CD4-positive, alpha-beta T cell (primary cell): ENCODE measurements around the gene A3GALT2. TPM values are rescaled to one million over a fixed set of nuclear protein-coding genes. Genes with fewer than 3 reads are reported as not detected.
"Not testable (repeated sequence)": the region's sequence is repeated elsewhere in the genome, so short reads cannot be mapped to it uniquely, and the experiment has no call there.

Experiments
- ATAC-seq: fragments of 200-7000 bp; cut with Tn5 transposase; one replicate; pipeline ENCODE4 v1.10.0; 2022; ENCODE audit warnings: mild to moderate bottlenecking; ENCODE audit not compliant: poor library complexity
- CTCF ChIA-PET: fragments of 350-600 bp; sonication (Branson Sonifier 250); formaldehyde crosslinking; loops from one replicate; lab custom pipeline; 2021; ENCODE audit warnings: antibody characterized with exemption, inconsistent platforms; lab: Charles Lee
- POLR2A ChIA-PET: fragments of 350-600 bp; sonication (Branson Sonifier 250); formaldehyde crosslinking; loops from one replicate; lab custom pipeline; 2021; ENCODE audit warnings: antibody characterized with exemption, inconsistent platforms; lab: Charles Lee
- DNase-seq, 14 experiments: peaks; one replicate each; pipeline ENCODE4 v3.0.0-alpha.2; 2013 to 2020; ENCODE audit warnings: mixed read lengths in 2 of 14
- H3K27ac ChIP-seq, 2 donors: one replicate each; pipeline versions ENCODE4 v1.5.1 to v1.7.0; 2013; ENCODE audit warnings: low read length in 2 of 2, low read depth in 1 of 2, mild to moderate bottlenecking in 1 of 2
- H3K27me3 ChIP-seq, 2 experiments: 1 replicate in 1 of 2; 2 replicates in 1 of 2; pipeline versions ENCODE4 v1.6.1 to v1.7.0; 2013; ENCODE audit warnings: low read length in 2 of 2, control low read depth in 1 of 2, mild to moderate bottlenecking in 1 of 2, moderate library complexity in 1 of 2; ENCODE audit not compliant: insufficient read depth in 2 of 2, control insufficient read depth in 1 of 2
- H3K36me3 ChIP-seq: one replicate; pipeline ENCODE4 v1.6.1; 2013; ENCODE audit warnings: low read length, control low read depth; ENCODE audit not compliant: insufficient read depth
- H3K4me1 ChIP-seq: one replicate; pipeline ENCODE4 v1.6.1; 2013; ENCODE audit warnings: low read length, control low read depth; ENCODE audit not compliant: insufficient read depth
- H3K4me3 ChIP-seq: one replicate; pipeline ENCODE4 v1.5.1; 2013; ENCODE audit warnings: mild to moderate bottlenecking, low read length, moderate library complexity
- H3K9me3 ChIP-seq, 2 experiments: 1 replicate in 1 of 2; 2 replicates in 1 of 2; pipeline versions ENCODE4 v1.6.1 to v1.7.0; 2013; ENCODE audit warnings: low read length in 2 of 2, mild to moderate bottlenecking in 2 of 2, control low read depth in 1 of 2, moderate library complexity in 1 of 2; ENCODE audit not compliant: control insufficient read depth in 1 of 2, insufficient read depth in 1 of 2
- H3K27ac Mint-ChIP-seq: one replicate; pipeline ENCODE4 v1.8.0; 2020; ENCODE audit warnings: mixed read lengths
- H3K27me3 Mint-ChIP-seq: one replicate; pipeline ENCODE4 v1.8.0; 2021; ENCODE audit warnings: mixed read lengths
- H3K36me3 Mint-ChIP-seq: one replicate; pipeline ENCODE4 v1.8.0; 2021; ENCODE audit warnings: low read depth, mixed read lengths
- H3K4me1 Mint-ChIP-seq: one replicate; pipeline ENCODE4 v1.8.0; 2021; ENCODE audit warnings: low read depth, mixed read lengths
- H3K4me3 Mint-ChIP-seq: one replicate; pipeline ENCODE4 v1.8.0; 2020; ENCODE audit warnings: mild to moderate bottlenecking, mixed read lengths
- H3K9me3 Mint-ChIP-seq: one replicate; pipeline ENCODE4 v1.8.0; 2020; ENCODE audit warnings: mixed read lengths
- intact Hi-C, 2 experiments: fragments of 100-400 bp; cut with DNase I in 1 of 2; cut with micrococcal nuclease in 1 of 2; formaldehyde crosslinking; loops; one replicate each; pipeline versions ENCODE4 v1.15.1 to v1.9.0; 2023 to 2025; cut with DNase I, micrococcal nuclease
- total RNA-seq, 174 experiments: library from RNA in 2 of 174; stranded (reverse) in 2 of 174; gene quantifications; one replicate each; pipeline ENCODE4 v1.2.3 and lab custom pipeline; 2021 to 2026
- TF ChIP-seq, protein P1 (sequence below): fragments of 200-600 bp; IDR thresholded peaks from one replicate; pipeline ENCODE4 v1.8.0; 2022; ENCODE audit warnings: antibody characterized with exemption, mild to moderate bottlenecking

The A3GALT2 gene
- total RNA-seq, 2 experiments from 2014 or later: not detected

DNA sequence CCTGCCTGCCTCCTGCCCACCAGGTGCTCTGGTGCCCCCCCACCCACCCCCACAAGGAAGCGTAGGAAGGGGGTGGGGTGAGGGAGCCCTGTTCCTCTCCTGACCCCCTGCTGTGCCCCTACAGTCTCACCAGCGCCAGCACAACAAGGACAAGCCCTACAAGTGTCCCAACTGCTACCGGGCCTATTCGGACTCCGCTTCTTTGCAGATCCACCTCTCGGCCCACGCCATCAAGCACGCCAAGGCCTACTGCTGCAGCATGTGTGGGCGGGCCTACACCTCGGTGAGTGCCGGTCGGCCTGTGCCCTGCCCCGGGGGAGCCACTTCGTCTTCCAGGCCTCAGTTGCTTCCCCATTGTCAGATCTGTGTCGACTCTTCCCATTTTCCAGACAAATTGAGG lies 25.9 kb downstream of the A3GALT2 start:
- DNase-seq (peak in 1 of 14 experiments; percentile 33), ATAC-seq (no peak)
- H3K27me3 Mint-ChIP-seq: no peaks in the 10 kb centered on the region
- no peak overlapping the region for H3K4me3 ChIP-seq
- H3K36me3 Mint-ChIP-seq: peaks cover 81% of the 10 kb centered on the region
- H3K4me1 Mint-ChIP-seq: peaks cover 23% of the 10 kb centered on the region
- peaks cover 0 to under 1% of the 10 kb centered on the region in 2 experiments for H3K9me3 ChIP-seq
- H3K4me1 ChIP-seq: peaks cover 15% of the 10 kb centered on the region
- peaks cover 57% of the 10 kb centered on the region for H3K36me3 ChIP-seq
- H3K27ac ChIP-seq: no peak overlapping the region
- intact Hi-C loops: loop anchor here (1.0 to 5.0 kb wide), 4 partner anchors 72 to 183 kb away; no protein-coding TSS in a partner anchor
- CTCF ChIA-PET: interaction anchor here (0.6 to 2.1 kb wide), 18 partner anchors 10 to 361 kb away, joined by 3 to 15 read pairs (median 3); partner anchors contain the start of gene A3GALT2
- peak overlapping the region; percentile 58 for H3K27ac Mint-ChIP-seq
- H3K27me3 ChIP-seq: no peaks in the 10 kb centered on the region
- POLR2A ChIA-PET: interaction anchor here (1.0 to 2.1 kb wide), 4 partner anchors 20 to 168 kb away, joined by 3 to 11 read pairs (median 5); no protein-coding TSS in a partner anchor
- TF ChIP-seq, protein P1, sequence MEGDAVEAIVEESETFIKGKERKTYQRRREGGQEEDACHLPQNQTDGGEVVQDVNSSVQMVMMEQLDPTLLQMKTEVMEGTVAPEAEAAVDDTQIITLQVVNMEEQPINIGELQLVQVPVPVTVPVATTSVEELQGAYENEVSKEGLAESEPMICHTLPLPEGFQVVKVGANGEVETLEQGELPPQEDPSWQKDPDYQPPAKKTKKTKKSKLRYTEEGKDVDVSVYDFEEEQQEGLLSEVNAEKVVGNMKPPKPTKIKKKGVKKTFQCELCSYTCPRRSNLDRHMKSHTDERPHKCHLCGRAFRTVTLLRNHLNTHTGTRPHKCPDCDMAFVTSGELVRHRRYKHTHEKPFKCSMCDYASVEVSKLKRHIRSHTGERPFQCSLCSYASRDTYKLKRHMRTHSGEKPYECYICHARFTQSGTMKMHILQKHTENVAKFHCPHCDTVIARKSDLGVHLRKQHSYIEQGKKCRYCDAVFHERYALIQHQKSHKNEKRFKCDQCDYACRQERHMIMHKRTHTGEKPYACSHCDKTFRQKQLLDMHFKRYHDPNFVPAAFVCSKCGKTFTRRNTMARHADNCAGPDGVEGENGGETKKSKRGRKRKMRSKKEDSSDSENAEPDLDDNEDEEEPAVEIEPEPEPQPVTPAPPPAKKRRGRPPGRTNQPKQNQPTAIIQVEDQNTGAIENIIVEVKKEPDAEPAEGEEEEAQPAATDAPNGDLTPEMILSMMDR: no peak
- H3K9me3 Mint-ChIP-seq: no peaks in the 10 kb centered on the region
- H3K4me3 Mint-ChIP-seq: no peak overlapping the region

DNA sequence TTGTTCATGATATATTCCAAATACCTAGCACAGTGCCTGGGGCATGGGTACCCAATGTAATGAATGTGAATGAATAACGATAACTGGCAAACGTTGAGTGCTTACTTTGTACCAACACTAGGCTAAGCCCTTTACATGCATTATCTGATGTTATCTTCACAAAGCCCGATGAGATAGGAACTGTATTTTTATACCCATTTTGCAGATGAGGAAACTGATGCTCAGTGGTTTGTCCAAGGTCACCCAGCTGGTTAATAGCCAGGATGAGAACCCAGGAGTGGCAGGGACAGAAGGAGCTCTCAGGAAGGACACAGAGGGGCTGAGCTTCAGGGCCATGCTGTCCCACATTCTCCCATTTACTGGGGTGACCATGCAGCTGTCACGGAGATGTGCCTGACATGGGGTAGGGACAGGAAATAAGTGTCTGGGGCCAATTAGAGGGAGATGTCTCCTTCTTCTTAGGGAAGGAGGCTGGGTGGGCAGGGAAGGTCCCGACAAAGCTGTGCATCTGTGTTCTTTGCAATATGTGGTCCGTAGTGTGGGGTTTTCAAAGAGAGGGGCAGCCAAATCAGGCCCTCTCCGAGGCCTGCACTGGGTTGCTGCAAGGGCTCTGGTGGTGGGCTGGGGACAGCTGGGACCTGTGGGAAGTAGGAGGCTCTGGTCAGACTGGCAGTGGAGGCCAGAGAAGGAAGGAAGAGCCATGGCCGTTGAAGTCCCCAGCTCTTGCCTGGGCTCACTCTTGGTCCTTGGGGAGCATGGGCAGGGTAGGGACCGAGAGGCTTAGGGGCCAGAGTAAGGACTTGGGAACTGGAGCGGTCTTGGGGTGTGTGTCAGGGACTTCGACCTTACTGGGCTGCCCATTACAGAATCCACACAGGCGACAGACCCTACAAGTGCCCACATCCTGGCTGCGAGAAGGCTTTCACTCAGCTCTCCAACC lies 26.6 kb downstream of the A3GALT2 start:
- Histone ChIP-seq H3K4me1 (peaks cover 15% of the 10 kb centered on the region), H3K9me3 (peaks cover 0 to 6% of the 10 kb centered on the region in 2 experiments), H3K27ac (no peak overlapping the region), H3K36me3 (peaks cover 56% of the 10 kb centered on the region), H3K4me3 (no peak overlapping the region), H3K27me3 (no peaks in the 10 kb centered on the region)
- CTCF ChIA-PET: interaction anchor here (1.5 to 2.1 kb wide), 3 partner anchors 10 to 73 kb away, joined by 3 to 15 read pairs (median 5); no protein-coding TSS in a partner anchor
- Mint-ChIP-seq H3K27me3 (no peaks in the 10 kb centered on the region), H3K4me3 (no peak overlapping the region), H3K9me3 (no peaks in the 10 kb centered on the region), H3K4me1 (peaks cover 23% of the 10 kb centered on the region), H3K27ac (no peak overlapping the region), H3K36me3 (peaks cover 86% of the 10 kb centered on the region)
- POLR2A ChIA-PET: interaction anchor here (1.2 to 1.8 kb wide), 2 partner anchors 56 to 167 kb away, joined by 4 to 7 read pairs; no protein-coding TSS in a partner anchor
- ATAC-seq (no peak), DNase-seq (peak in 1 of 14 experiments; percentile 25)
- intact Hi-C loops: loop anchor here (1.0 to 5.0 kb wide), 4 partner anchors 73 to 182 kb away; no protein-coding TSS in a partner anchor
- TF ChIP-seq, protein P1: no peak

DNA sequence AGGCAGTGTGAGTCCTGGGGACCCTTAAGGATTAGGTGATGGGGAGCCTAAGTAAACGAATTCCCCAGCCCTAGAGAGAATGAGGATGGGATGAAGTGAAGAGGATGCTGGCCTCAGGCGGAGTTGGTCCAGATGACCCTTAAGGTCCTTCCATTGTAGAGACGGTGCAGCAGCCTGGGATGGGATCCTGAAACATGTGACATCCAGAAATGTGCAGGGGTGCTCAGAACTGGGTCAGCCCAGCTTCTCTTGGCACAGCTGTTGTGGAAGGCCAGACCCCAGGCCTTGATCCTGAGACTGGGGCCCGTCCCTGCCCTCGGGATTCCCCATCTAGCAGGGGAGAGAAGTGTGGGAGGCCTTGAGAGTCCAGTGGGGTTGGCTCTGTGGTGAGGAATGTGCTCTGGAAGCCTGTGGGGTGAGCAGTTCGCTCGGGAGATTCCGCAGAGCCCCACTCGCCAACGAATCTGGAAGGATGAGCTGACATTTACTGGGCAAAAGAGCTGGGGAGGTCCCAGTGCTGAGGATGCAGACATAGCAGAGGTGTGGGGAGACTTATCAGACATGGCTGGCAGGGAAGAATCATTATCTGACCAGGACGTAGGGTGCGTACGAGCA lies 28.1 kb downstream of the A3GALT2 start:
- Histone ChIP-seq H3K4me1 (peaks cover 8% of the 10 kb centered on the region), H3K36me3 (peaks cover 52% of the 10 kb centered on the region), H3K27me3 (no peaks in the 10 kb centered on the region), H3K27ac (no peak overlapping the region), H3K4me3 (no peak overlapping the region), H3K9me3 (peaks cover 0 to 14% of the 10 kb centered on the region in 2 experiments)
- DNase-seq: no peak
- Mint-ChIP-seq H3K4me1 (peaks cover 17% of the 10 kb centered on the region), H3K4me3 (no peak overlapping the region), H3K36me3 (peaks cover 84% of the 10 kb centered on the region), H3K9me3 (no peaks in the 10 kb centered on the region), H3K27ac (no peak overlapping the region), H3K27me3 (no peaks in the 10 kb centered on the region)
- TF ChIP-seq, protein P1: no peak
- ATAC-seq: no peak
- CTCF ChIA-PET: interaction anchor here (1.5 kb wide), 1 partner anchor 69 kb away, joined by 3 read pairs; no protein-coding TSS in a partner anchor
- POLR2A ChIA-PET: no interaction called here
- intact Hi-C loops: no loop called here

DNA sequence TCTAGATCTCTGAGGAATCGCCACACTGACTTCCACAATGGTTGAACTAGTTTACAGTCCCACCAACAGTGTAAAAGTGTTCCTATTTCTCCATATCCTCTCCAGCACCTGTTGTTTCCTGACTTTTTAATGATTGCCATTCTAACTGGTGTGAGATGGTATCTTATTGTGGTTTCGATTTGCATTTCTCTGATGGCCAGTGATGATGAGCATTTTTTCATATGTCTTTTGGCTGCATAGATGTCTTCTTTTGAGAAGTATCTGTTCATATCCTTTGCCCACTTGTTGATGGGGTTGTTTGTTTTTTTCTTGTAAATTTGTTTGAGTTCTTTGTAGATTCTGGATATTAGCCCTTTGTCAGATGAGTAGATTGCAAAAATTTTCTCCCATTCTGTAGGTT lies 30.3 kb downstream of the A3GALT2 start:
- H3K27me3 ChIP-seq, H3K4me3 Mint-ChIP-seq, POLR2A ChIA-PET, H3K27ac Mint-ChIP-seq, H3K27me3 Mint-ChIP-seq, H3K4me3 ChIP-seq, H3K9me3 Mint-ChIP-seq, H3K27ac ChIP-seq, ATAC-seq, DNase-seq, intact Hi-C loops, CTCF ChIA-PET, H3K4me1 ChIP-seq: not testable (repeated sequence)
- H3K9me3 ChIP-seq: peaks cover 0 to 14% of the 10 kb centered on the region in 2 experiments
- H3K36me3 ChIP-seq: peaks cover 40% of the 10 kb centered on the region
- Mint-ChIP-seq H3K4me1 (peaks cover 14% of the 10 kb centered on the region), H3K36me3 (peaks cover 82% of the 10 kb centered on the region)
